SK-N-SH treated with all-trans-retinoic acid at 6 μM for 48 hours (cell line): ENCODE results near the gene MRTFA.

ENCODE experiments used
- ATAC-seq: fragments of 200-7000 bp; cut with Tn5 transposase; 3 replicates; pipeline ENCODE4 v1.9.1; 2020; ENCODE audit warnings: mild to moderate bottlenecking, moderate library complexity
- BACH2 ChIP-seq: fragments of 250-450 bp; sonication (Bioruptor Pico); IDR thresholded peaks from 2 replicates; pipeline ENCODE4 v1.9.0; 2021; ENCODE audit warnings: mild to moderate bottlenecking, borderline replicate concordance
- CSDC2 ChIP-seq: fragments of 250-450 bp; sonication (Bioruptor Pico); IDR thresholded peaks from 2 replicates; pipeline ENCODE4 v1.5.0; 2020; ENCODE audit warnings: mild to moderate bottlenecking, moderate library complexity
- CSRNP3 ChIP-seq: fragments of 250-450 bp; sonication (Bioruptor Pico); IDR thresholded peaks from 2 replicates; pipeline ENCODE4 v1.5.1; 2021; ENCODE audit warnings: mild to moderate bottlenecking, moderate library complexity
- ESRRG ChIP-seq: fragments of 250-450 bp; sonication (Bioruptor Pico); IDR thresholded peaks from 2 replicates; pipeline ENCODE4 v1.6.1; 2021; ENCODE audit warnings: mild to moderate bottlenecking
- GLIS3 ChIP-seq: fragments of 250-450 bp; sonication (Bioruptor Pico); IDR thresholded peaks from 2 replicates; pipeline ENCODE4 v1.5.0; 2020; ENCODE audit warnings: mild to moderate bottlenecking, moderate library complexity
- ISL1 ChIP-seq: fragments of 250-450 bp; sonication (Bioruptor Pico); IDR thresholded peaks from 2 replicates; pipeline ENCODE4 v2.1.2; 2022; ENCODE audit warnings: mild to moderate bottlenecking, moderate library complexity
- OSR1 ChIP-seq: fragments of 250-450 bp; sonication (Bioruptor Pico); IDR thresholded peaks from 2 replicates; pipeline ENCODE4 v1.8.0; 2022; ENCODE audit warnings: moderate library complexity, mild to moderate bottlenecking, inconsistent platforms
- PATZ1 ChIP-seq: fragments of 250-450 bp; sonication (Bioruptor Pico); IDR thresholded peaks from 2 replicates; pipeline ENCODE4 v1.8.0; 2020; ENCODE audit warnings: mild to moderate bottlenecking, moderate library complexity, borderline replicate concordance
- PPARA ChIP-seq: fragments of 250-450 bp; sonication (Bioruptor Pico); IDR thresholded peaks from 2 replicates; pipeline ENCODE4 v1.5.0; 2020; ENCODE audit warnings: mild to moderate bottlenecking, borderline replicate concordance
- RARB ChIP-seq: fragments of 250-450 bp; sonication (Bioruptor Pico); IDR thresholded peaks from 2 replicates; pipeline ENCODE4 v1.8.0; 2021; ENCODE audit warnings: mild to moderate bottlenecking, moderate library complexity
- SNAI2 ChIP-seq: fragments of 250-450 bp; sonication (Bioruptor Pico); IDR thresholded peaks from 2 replicates; pipeline ENCODE4 v1.5.0; 2020; ENCODE audit warnings: mild to moderate bottlenecking, moderate library complexity
- TCF4 ChIP-seq: fragments of 250-450 bp; sonication (Bioruptor Pico); IDR thresholded peaks from 2 replicates; pipeline ENCODE4 v1.8.0; 2021; ENCODE audit warnings: mild to moderate bottlenecking, moderate library complexity, borderline replicate concordance
- TOX ChIP-seq: fragments of 250-450 bp; sonication (Bioruptor Pico); IDR thresholded peaks from 2 replicates; pipeline ENCODE4 v1.8.0; 2021; ENCODE audit warnings: mild to moderate bottlenecking, moderate library complexity, borderline replicate concordance
- TSHZ2 ChIP-seq: fragments of 250-450 bp; sonication (Bioruptor Pico); IDR thresholded peaks from 2 replicates; pipeline ENCODE4 v1.5.0; 2020; ENCODE audit warnings: mild to moderate bottlenecking, moderate library complexity
- ZC3H10 ChIP-seq: fragments of 250-450 bp; sonication (Bioruptor Pico); IDR thresholded peaks from 2 replicates; pipeline ENCODE4 v1.5.1; 2021; ENCODE audit warnings: mild to moderate bottlenecking, moderate library complexity
- ZFP3 ChIP-seq: fragments of 250-450 bp; sonication (Bioruptor Pico); IDR thresholded peaks from 2 replicates; pipeline ENCODE4 v1.5.0; 2020; ENCODE audit warnings: mild to moderate bottlenecking, moderate library complexity
- ZFP30 ChIP-seq: fragments of 450-650 bp; formaldehyde crosslinking; IDR thresholded peaks from 2 replicates; pipeline ENCODE4 v1.5.0; 2022; ENCODE audit warnings: mild to moderate bottlenecking, moderate library complexity
- ZNF565 ChIP-seq: fragments of 450-650 bp; formaldehyde crosslinking; conservative IDR thresholded peaks from 2 replicates; pipeline ENCODE4 v1.5.0; 2020; ENCODE audit warnings: low read depth, mild to moderate bottlenecking, moderate library complexity
- ZNF70 ChIP-seq: fragments of 450-650 bp; formaldehyde crosslinking; IDR thresholded peaks from 2 replicates; pipeline ENCODE4 v1.5.0; 2020; ENCODE audit warnings: mild to moderate bottlenecking, moderate library complexity
- ZNF8 ChIP-seq: fragments of 450-650 bp; formaldehyde crosslinking; IDR thresholded peaks from 2 replicates; pipeline ENCODE4 v1.5.0; 2020; ENCODE audit warnings: mild to moderate bottlenecking, moderate library complexity
- TF ChIP-seq, protein P1 (sequence below): fragments of 250-450 bp; sonication (Bioruptor Pico); IDR thresholded peaks from 2 replicates; pipeline ENCODE4 v1.5.1; 2020; ENCODE audit warnings: low read depth, mild to moderate bottlenecking, moderate library complexity
- TF ChIP-seq, protein P2 (sequence below): fragments of 250-450 bp; sonication (Bioruptor Pico); IDR thresholded peaks from 2 replicates; pipeline ENCODE4 v1.8.0; 2021; ENCODE audit warnings: low read depth, mild to moderate bottlenecking, moderate library complexity, borderline replicate concordance

MRTFA gene

GRCh38 chr22:40421941-40422340 is 214.6 kb downstream of the MRTFA start:
- no peak for ATAC-seq
- TF ChIP-seq CSRNP3 (CRISPR knock-in tag) (no peak), GLIS3 (CRISPR knock-in tag) (no peak), ESRRG (no peak), TOX (CRISPR knock-in tag) (no peak), ZFP30 (no peak), ZNF70 (CRISPR knock-in tag) (no peak), BACH2 (CRISPR knock-in tag) (no peak), ZC3H10 (CRISPR knock-in tag) (no peak), SNAI2 (CRISPR knock-in tag) (no peak), ISL1 (CRISPR knock-in tag) (no peak), CSDC2 (CRISPR knock-in tag) (no peak), PATZ1 (CRISPR knock-in tag) (no peak), PPARA (CRISPR knock-in tag) (no peak), ZNF8 (CRISPR knock-in tag) (no peak), RARB (CRISPR knock-in tag) (no peak), TCF4 (CRISPR knock-in tag) (no peak), TSHZ2 (CRISPR knock-in tag) (no peak)
- TF ChIP-seq, protein P1, sequence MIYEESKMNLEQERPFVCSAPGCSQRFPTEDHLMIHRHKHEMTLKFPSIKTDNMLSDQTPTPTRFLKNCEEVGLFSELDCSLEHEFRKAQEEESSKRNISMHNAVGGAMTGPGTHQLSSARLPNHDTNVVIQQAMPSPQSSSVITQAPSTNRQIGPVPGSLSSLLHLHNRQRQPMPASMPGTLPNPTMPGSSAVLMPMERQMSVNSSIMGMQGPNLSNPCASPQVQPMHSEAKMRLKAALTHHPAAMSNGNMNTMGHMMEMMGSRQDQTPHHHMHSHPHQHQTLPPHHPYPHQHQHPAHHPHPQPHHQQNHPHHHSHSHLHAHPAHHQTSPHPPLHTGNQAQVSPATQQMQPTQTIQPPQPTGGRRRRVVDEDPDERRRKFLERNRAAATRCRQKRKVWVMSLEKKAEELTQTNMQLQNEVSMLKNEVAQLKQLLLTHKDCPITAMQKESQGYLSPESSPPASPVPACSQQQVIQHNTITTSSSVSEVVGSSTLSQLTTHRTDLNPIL (CRISPR knock-in tag) = no peak
- TF ChIP-seq, protein P2, sequence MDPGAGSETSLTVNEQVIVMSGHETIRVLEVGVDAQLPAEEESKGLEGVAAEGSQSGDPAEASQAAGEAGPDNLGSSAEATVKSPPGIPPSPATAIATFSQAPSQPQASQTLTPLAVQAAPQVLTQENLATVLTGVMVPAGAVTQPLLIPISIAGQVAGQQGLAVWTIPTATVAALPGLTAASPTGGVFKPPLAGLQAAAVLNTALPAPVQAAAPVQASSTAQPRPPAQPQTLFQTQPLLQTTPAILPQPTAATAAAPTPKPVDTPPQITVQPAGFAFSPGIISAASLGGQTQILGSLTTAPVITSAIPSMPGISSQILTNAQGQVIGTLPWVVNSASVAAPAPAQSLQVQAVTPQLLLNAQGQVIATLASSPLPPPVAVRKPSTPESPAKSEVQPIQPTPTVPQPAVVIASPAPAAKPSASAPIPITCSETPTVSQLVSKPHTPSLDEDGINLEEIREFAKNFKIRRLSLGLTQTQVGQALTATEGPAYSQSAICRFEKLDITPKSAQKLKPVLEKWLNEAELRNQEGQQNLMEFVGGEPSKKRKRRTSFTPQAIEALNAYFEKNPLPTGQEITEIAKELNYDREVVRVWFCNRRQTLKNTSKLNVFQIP (CRISPR knock-in tag) = no peak

- ATAC-seq = no peak
- TF ChIP-seq ZFP30 = no peak
- no peak for TF ChIP-seq TCF4 (CRISPR knock-in tag)
- TF ChIP-seq ISL1 (CRISPR knock-in tag) = no peak
- no peak for TF ChIP-seq SNAI2 (CRISPR knock-in tag)
- no peak for TF ChIP-seq ZC3H10 (CRISPR knock-in tag)
- TF ChIP-seq ZNF8 (CRISPR knock-in tag) = no peak
- TF ChIP-seq, protein P1 (CRISPR knock-in tag) = no peak
- no peak for TF ChIP-seq OSR1 (CRISPR knock-in tag)
- TF ChIP-seq CSRNP3 (CRISPR knock-in tag) = no peak
- TF ChIP-seq ZFP3 (CRISPR knock-in tag) = no peak
- no peak for TF ChIP-seq TOX (CRISPR knock-in tag)
- no peak for TF ChIP-seq ZNF565 (CRISPR knock-in tag)
- no peak for TF ChIP-seq GLIS3 (CRISPR knock-in tag)
- TF ChIP-seq RARB (CRISPR knock-in tag) = no peak
These were observed 215.5 kb downstream of the MRTFA start for GRCh38 chr22:40421082-40421350.
